ENCODE data around the gene AP2A2.

The AP2A2 gene

GRCh38 chr11:996681-997080 lies 71.0 kb downstream of the AP2A2 start:
- no peak for DNase-seq (ENCODE audit: low spot score)

GRCh38 chr11:997907-998306 lies 72.2 kb downstream of the AP2A2 start:
- no peak for DNase-seq (ENCODE audit: low spot score)

- DNase-seq (ENCODE audit: low spot score), result no peak
These were observed 73.3 kb downstream of the AP2A2 start for GRCh38 chr11:999009-999408.

GRCh38 chr11:1000357-1001278 lies 74.9 kb downstream of the AP2A2 start:
- DNase-seq (ENCODE audit: low spot score), result no peak

GRCh38 chr11:1001617-1002405 lies 76.1 kb downstream of the AP2A2 start:
- DNase-seq (ENCODE audit: low spot score), result no peak

GRCh38 chr11:1002406-1002984 lies 76.8 kb downstream of the AP2A2 start:
- no peak for DNase-seq (ENCODE audit: low spot score)

- DNase-seq (ENCODE audit: low spot score), result no peak
These were observed 77.5 kb downstream of the AP2A2 start for GRCh38 chr11:1003159-1003558.

GRCh38 chr11:1005928-1006327 lies 80.3 kb downstream of the AP2A2 start:
- DNase-seq (ENCODE audit: low spot score), result no peak

GRCh38 chr11:1006762-1007161 lies 81.1 kb downstream of the AP2A2 start:
- DNase-seq (ENCODE audit: low spot score), result peak; percentile 9

- no peak for DNase-seq (ENCODE audit: low spot score)
These were observed 81.6 kb downstream of the AP2A2 start for GRCh38 chr11:1007279-1007678.

GRCh38 chr11:1008001-1008802 lies 82.5 kb downstream of the AP2A2 start:
- no peak for DNase-seq (ENCODE audit: low spot score)

- DNase-seq (ENCODE audit: low spot score), result no peak
These were observed 83.1 kb downstream of the AP2A2 start for GRCh38 chr11:1008803-1009145.

- DNase-seq (ENCODE audit: low spot score), result no peak
These were observed 83.7 kb downstream of the AP2A2 start for GRCh38 chr11:1009371-1009770.

GRCh38 chr11:1009991-1010390 lies 84.3 kb downstream of the AP2A2 start:
- no peak for DNase-seq (ENCODE audit: low spot score)

- no peak for DNase-seq (ENCODE audit: low spot score)
These were observed 85.1 kb downstream of the AP2A2 start for GRCh38 chr11:1010551-1011319.

GRCh38 chr11:1011320-1011698 lies 85.6 kb downstream of the AP2A2 start:
- no peak for DNase-seq (ENCODE audit: low spot score)

GRCh38 chr11:1012291-1012690 lies 86.6 kb downstream of the AP2A2 start:
- no peak for DNase-seq (ENCODE audit: low spot score)

- DNase-seq (ENCODE audit: low spot score), result no peak
These were observed 87.3 kb downstream of the AP2A2 start for GRCh38 chr11:1012740-1013630.

GRCh38 chr11:1013631-1013935 lies 87.9 kb downstream of the AP2A2 start:
- DNase-seq (ENCODE audit: low spot score), result no peak

- DNase-seq (ENCODE audit: low spot score), result no peak
These were observed 88.6 kb downstream of the AP2A2 start for GRCh38 chr11:1014276-1014675.

All from pons (tissue), 1 donor.